Vein endothelial cell (primary cell): ENCODE measurements around the gene CASQ1. TPM values are rescaled to one million over a fixed set of nuclear protein-coding genes. Genes with fewer than 3 reads are reported as not detected.

Experiments
- total RNA-seq: library from RNA; depleted of rRNA; stranded (reverse); fragments of >200 nt; gene quantifications from 2 replicates; pipeline ENCODE4 v1.2.3, GENCODE V29; 2012

The CASQ1 gene
- not detected in 2 replicates for total RNA-seq

GRCh38 chr1:160189649-160190625 lies at the start of gene CASQ1:
CASQ1 (plus strand) TSS chr1:160190575; CDS start chr1:160190752, 177 bp downstream.

GRCh38 chr1:160151303-160151702 lies 39.1 kb upstream of the CASQ1 start, which contains the start of gene ATP1A4:
ATP1A4 (plus strand) TSS chr1:160151603; CDS start chr1:160152041, 438 bp downstream.

GRCh38 chr1:160205242-160206035 lies 15.1 kb downstream of the CASQ1 start, which contains the start of gene PEA15:
PEA15 (plus strand) TSS chr1:160205384; CDS start chr1:160211545, 6,161 bp downstream.

Other genes with a start within 250 kb of the CASQ1 start
- not detected in 2 replicates for gene IGSF9, start 245.0 kb upstream of the CASQ1 start, total RNA-seq
- gene SLAMF9, start 236.3 kb upstream of the CASQ1 start, total RNA-seq: not detected in 2 replicates
- gene PIGM, start 158.6 kb upstream of the CASQ1 start, total RNA-seq: 4.6 and 5.6 TPM in 2 replicates
- gene KCNJ10, start 120.4 kb upstream of the CASQ1 start, total RNA-seq: not detected in 2 replicates
- not detected in 2 replicates for gene KCNJ9, start 109.0 kb upstream of the CASQ1 start, total RNA-seq
- 7.6 and 7.8 TPM in 2 replicates for gene IGSF8, start 92.0 kb upstream of the CASQ1 start, total RNA-seq
- gene ATP1A2, start 74.8 kb upstream of the CASQ1 start, total RNA-seq: not detected in 2 replicates
- gene ATP1A4, start 39.0 kb upstream of the CASQ1 start, total RNA-seq: not detected in 2 replicates
- 198 and 211 TPM in 2 replicates for gene PEA15, start 14.8 kb downstream of the CASQ1 start, total RNA-seq
- 93.4 and 105 TPM in 2 replicates for gene DCAF8, start 72.0 kb downstream of the CASQ1 start, total RNA-seq
- gene PEX19, start 94.6 kb downstream of the CASQ1 start, total RNA-seq: 36.9 and 37.9 TPM in 2 replicates
- 213 and 223 TPM in 2 replicates for gene COPA, start 152.7 kb downstream of the CASQ1 start, total RNA-seq
- 112 and 163 TPM in 2 replicates for gene NCSTN, start 152.8 kb downstream of the CASQ1 start, total RNA-seq
- 0.19 and 0.33 TPM in 2 replicates for gene NHLH1, start 176.5 kb downstream of the CASQ1 start, total RNA-seq
- not detected in 2 replicates for gene VANGL2, start 210.0 kb downstream of the CASQ1 start, total RNA-seq